Measurements from ENCODE around the gene TRAPPC2L.
"Not testable (repeated sequence)": the region's sequence is repeated elsewhere in the genome, so short reads cannot be mapped to it uniquely, and the experiment has no call there.

TRAPPC2L gene

DNA sequence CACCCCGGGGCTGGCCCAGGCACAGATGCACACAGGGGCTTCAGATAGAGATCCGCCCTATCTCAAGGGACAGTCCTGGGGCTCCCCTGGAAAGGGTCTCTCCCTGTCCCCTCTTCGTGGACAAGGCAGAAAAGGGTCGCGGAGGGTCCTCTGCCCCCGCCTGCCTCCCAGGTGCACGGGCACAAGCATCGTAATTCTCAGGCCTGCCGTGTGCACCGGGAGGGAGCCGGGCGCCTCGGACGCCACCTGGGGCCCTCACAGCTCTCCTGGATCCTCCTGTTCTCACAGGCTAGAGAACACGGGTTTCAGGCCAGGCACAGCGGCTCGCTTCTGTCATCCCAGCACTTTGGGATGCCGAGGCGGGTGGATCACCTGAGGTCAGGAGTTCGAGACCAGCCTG, 21.4 kb downstream of the TRAPPC2L start:
- DNase-seq (ENCODE audit: low spot score), result no peak

DNA sequence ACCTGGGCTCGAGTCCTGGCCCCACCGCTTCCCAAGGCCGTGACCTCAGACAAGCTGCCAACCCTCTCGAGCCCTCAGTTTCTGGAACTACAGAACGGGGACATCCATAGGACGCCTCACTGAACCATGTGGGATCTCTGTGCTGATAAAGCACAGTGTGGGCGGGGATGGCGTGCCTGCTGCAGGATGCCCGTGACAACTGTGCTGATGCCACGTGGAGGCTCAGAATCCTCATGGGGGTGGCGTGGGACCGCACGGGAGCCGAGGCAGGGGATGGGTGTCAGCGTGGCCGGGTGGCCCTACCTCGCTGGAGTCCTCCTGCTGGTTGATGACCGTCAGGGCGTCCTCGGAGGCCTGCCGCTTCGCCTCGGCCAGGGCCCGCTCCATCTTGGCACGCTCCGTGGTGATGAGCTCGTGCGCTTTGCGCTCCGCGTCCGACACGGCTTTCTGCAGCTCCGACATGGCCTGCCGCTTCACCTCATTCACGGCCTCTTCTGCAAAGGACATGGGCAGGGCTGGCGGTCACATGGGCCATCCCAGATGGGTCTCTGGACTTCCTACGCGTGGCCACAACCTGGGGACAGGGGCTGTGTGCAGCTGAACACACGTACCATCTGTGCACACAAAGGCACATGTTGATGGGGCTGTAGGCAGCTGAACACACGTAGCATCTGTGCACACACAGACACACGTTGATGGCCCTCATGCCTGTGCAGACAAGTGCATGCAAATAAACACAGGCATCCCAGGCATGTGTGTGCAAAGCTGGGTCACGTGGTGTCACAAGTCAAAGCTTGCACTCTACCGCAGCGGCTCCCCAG, 22.2 kb downstream of the TRAPPC2L start:
- DNase-seq (ENCODE audit: low spot score), result no peak

DNA sequence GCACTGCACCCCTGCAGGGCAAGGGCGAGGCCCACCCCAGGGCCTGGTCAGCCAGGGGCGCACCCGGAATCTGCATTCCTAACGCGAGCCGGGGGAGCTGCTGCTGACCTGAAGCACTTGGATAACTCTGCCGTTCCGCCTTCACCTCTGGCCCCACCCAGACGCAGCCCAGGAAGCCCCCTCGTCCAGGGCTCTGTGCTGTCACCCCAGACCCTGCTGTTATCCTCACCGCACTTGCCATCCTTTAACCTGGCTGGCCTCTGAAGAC, 22.8 kb downstream of the TRAPPC2L start:
- DNase-seq (ENCODE audit: low spot score), result no peak

DNA sequence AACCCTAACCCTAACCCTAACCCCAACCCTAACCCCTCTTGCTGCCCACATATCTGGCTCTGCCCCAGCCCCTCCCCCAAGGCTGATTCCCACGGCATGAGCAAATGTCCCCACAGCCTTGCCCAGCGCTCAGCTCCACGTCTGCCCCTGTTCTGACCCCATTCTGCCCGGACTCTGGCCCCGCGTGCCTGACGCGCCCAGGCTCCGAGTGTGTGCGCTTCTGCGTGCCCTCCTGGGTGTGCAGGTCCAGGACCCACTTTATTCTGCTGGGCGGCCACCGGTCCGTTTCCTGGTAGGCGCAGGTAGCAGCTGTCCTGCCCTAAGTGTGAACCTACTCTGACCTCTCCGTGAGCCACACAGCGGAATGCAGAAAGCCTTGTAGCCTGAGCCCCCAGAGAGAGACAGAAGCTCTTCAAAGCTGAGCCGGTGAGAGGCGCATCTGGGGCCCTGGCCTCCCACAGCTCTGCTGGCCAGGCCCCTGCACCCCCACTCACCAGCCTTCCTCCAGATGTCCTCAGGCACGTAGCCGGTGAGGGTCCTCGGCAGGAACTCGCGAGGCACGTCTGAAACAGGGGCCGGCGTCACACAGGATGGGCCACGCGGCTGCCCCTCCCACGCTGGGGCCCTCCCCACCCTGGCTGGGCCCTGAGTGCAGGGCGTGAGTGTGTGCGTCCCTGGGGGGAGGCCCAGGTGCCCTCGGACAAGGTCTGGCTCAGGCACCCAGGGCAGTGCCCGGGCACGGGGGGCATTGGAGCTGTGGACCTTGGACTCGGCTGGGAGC, 23.5 kb downstream of the TRAPPC2L start:
- DNase-seq (ENCODE audit: low spot score), result no peak

DNA sequence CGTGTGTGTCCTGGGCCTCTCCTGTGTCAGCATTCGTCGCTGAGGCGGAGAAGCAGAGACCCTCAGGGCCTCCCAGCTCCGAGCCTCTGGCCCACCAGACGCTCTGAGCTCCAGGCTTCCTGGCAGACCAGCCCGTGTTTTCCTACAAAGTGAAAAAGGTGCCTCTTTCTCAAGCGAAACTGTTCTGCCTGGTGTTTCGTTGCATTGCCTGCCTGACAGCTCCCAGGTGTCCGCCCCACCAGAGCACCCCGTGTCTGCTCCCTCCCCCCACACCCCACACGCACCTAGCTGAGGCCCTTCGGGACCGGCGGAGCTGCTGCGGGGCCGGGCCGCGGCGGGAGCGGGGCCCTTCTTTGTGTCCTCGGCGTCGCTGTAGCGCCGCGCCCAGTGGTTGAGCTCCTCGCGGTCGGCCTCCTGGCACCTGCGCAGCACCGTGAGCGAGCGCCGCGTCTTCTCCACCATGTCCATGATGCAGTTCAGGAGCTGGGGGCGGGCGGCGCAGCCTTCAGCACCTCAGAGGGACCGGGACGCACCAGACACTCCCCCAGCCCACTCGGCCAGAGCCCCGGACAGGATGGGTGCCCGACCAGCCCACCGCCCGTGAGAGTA, 24.2 kb downstream of the TRAPPC2L start:
- DNase-seq (ENCODE audit: low spot score), result no peak

DNA sequence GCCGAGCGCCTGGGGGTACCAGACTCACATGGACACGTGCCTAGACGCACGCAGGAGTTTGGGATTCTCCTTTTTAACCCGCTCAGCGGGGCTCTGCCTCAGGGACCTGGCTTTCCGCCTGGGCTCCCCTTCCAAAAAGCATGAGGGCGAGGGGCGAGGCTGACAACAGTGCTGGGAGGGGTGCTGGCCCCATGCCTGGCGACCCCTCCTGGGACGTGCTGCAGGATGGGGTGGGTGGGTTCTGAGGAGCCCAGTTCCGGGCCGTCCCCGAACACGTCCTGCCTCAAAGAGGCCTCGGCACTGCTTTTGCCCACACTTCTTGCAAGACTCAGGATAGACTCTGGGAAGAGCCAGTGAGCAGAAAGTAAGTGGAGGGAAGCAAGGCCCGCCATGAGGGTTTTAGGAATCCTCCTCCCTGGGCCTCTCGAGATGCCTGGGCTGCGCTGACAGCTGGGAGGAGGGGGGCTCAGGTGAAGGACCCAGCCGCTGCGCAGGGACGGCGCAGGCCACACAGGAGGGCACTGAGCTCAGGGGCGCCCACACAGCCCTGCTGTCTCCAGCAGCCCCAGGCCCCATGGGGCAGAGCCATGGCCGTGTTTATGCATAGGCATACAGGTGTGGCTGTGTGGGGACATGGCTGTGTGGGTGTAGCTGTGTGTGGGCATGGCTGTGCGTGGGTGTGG, 24.9 kb downstream of the TRAPPC2L start:
- no peak for DNase-seq (ENCODE audit: low spot score)

DNA sequence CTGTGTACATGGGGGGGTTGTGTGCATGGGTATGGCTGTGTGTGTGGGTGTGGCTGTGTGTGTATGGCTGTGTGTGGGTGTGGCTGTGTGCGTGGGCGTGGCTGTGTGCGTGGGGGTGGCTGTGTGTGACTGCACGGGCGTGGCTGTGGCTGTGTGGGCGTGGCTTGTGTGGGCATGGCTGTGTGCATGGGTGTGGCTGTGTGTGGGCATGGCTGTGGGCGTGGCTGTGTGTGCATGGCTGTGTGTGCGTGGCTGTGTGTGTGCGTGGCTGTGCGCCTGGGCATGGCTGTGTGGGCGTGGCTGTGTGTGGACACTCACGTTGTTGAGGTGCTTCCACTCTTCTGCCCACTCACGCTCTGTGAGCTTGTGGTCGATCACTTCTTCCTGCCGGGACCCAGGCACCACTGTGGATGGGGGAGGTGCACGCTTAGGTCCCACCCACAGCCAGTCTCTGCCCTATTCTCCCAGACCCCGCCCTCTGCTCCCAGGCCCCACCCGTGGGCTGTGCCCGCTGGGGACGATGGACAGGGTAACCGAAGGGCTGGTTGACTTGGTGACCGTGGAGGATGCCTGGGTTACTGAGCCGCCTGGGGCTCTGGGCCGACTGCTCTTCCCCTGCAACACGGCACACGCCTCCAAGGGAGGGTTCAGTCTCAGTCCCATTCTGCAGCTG, 25.6 kb downstream of the TRAPPC2L start:
- no peak for DNase-seq (ENCODE audit: low spot score)

DNA sequence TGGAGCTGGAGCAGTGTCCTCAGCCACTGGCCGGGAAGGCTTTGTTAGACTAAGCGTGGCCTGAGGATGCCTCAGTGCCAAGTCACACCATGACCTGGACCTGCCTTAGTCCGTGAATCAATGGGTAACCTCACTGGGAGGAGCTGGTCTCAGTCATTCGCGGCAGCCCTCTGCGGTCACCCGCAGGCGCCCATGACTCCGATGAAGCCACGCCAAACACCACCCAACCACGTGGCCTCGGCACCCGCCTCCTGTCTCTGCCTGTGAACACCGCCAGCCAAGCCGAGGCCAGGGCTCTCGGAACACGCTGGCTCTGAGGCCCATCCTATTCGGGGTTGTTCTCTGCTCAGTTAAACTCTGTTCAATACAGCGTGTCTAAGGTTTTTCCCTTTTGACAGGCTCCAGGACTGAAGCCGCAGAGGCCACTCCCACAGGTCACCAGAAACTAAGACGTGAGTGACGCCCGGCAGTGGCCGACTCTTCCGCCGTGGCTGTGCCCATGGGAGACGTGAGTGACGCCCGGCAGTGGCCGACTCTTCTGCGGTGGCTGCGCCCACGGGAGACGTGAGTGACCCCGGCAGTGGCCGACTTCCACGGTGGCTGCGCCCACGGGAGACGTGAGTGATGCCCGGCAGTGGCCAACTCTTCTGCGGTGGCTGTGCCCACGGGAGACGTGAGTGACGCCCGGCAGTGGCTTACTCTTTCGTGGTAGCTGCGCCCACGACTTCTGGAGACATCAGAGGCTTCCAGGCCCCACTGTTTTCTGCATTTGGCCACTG, 26.4 kb downstream of the TRAPPC2L start:
- no peak for DNase-seq (ENCODE audit: low spot score)

DNA sequence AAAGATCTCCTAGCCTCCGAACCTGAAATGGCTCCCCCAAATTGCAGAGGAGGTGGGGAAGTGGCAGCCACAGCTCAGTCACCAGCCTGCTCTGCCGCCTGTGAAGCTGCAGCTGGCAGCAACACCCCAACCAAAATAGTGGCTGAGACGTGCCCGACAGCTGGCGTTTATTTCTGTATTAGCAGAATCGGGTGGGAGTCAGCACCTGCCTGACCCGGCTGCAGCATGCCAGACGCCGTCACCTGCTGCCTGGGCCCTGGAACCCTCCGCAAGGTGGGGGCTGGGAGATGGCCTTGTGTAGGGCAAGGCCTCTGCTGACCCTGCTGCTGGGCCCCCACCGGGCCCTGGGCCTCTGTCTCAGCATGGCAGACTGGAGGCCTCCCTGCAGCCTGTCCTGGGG, 27.0 kb downstream of the TRAPPC2L start:
- no peak for DNase-seq (ENCODE audit: low spot score)

DNA sequence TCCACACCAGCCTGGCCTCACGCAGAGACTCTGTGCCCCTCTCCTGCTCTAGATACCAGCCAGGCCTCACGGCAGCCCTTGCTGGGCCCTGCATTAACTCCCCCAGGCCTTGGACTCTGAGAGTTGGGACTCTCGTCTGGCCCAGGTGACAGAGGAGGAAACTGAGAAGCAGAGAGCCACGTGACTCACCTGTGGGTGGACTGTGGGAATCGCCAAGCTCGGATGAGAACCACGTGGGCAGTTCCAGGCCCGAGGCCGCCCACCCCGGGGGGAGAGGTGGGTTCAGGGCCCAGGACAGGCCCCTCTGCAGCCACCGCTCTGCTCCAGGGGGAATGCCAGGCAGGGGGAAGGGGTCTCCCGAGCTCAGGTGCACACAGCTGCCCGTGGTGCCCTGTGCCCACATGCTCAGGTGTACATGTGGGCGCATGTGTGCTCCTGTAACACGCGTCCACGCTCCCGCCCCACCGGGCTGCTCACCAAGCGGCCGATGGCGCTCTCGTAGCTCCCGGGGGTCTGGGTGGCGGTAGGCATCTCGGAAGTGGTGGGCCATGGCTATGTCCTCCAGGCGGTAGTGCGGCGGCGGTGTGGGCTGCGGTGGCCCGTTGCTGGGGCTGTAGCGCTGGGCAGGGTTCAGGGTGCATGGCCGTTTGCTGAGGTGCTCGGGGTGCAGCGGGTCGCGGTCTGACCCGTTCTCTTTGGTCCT, 27.8 kb downstream of the TRAPPC2L start:
- no peak for DNase-seq (ENCODE audit: low spot score)

DNA sequence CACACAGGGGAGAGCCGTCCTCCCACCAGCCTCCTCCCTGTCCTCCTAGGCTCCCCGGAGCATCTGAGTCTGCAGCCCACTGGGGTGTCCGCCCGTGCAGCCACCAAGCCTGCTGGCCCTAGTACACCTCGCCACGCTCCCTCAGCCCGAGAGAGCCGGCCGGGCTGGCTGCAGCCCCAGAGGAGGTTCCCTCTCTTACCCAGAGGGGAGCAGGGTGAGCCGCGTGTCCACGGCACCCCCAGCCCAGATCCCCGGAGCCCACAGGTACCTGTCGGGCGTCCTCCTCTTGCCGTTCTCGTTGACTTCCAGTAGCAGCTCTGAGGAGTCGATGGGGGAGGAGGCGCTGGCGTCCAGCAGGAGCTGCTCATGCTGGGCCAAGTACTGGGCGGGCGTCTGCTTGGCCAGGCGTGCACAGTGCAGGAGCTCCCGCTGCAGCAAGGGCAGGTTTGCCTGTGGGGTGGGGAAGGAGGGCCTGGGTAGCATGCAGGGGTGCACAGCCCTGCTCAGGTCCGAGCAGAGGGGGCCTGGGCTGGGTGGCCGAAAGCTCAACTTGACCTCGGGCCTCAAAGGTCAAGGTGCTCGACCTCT, 28.9 kb downstream of the TRAPPC2L start:
- DNase-seq (ENCODE audit: low spot score), result no peak

DNA sequence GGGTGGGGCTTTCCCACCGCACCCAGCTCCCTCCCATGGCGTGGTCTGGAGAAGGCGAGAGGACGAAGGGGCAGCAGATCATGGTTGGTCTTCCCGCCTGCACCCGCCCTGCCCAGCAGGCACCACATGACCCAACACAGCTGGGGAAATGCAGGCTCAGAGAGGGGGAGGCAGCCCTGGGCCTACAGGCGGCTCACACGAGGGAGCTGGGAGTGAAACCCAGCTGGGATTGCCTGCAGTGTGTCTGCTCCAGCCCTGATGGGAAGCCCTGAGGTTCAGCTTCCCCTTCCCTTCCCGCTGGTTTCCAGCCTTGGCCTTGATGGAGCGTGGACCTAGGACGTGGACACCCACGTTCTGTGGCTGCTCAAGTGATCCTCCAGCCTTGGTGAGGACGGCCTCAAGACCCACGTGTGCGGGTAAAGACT, 29.5 kb downstream of the TRAPPC2L start:
- DNase-seq (ENCODE audit: low spot score), result no peak

DNA sequence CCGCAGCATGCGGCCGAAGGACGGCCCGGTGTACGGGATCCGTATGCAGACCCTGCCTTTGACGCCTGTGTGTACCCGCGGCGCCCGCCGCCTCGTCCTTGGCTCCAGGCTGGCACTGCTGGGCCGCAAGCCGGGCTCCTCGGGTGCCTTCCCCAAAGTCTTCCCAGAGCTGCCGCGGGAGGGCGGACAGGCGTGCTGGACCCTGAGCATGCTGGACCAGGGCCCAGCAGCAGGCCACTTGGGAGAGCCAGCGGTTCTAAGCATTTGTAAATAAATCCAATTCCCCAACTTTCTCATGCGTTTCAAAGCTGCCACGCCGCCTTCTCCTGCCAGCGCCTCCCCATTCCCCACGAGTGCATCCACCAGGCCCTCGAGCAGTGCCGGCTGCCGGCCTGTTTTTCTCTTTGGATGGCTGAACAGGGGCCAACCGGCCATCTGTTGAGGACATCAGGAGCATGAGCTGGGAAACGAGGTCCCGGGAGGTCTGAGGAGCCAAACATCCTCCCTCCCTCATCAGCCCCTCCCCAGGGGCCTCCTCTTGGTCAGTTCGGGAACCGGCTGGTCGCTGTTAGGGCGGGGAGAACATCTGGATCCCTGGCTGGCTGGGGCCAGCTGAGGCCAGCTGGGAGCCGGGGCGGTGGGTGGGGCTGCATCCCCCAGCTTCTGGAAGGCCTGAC, 30.1 kb downstream of the TRAPPC2L start:
- no peak for DNase-seq (ENCODE audit: low spot score)

DNA sequence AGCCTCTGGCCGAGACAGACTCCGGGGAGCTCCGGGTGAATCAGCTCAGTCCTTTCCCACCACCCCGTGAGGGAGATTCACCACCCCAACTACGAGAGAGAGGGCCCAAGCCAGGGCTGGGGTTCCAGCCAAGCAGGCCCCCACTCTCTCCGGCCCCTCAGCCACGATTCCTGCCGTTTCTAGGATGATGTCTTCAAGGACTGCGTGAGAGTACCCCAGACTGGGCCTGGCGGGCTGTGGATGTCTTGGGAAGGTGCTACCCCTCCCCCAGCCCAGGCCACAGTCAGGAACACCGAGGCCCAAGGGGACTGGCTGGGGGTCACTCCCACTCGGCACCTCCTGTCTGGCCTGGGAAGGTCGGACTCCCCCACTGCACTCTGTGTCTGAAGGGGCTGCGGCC, 31.1 kb downstream of the TRAPPC2L start:
- DNase-seq (ENCODE audit: low spot score), result no peak

DNA sequence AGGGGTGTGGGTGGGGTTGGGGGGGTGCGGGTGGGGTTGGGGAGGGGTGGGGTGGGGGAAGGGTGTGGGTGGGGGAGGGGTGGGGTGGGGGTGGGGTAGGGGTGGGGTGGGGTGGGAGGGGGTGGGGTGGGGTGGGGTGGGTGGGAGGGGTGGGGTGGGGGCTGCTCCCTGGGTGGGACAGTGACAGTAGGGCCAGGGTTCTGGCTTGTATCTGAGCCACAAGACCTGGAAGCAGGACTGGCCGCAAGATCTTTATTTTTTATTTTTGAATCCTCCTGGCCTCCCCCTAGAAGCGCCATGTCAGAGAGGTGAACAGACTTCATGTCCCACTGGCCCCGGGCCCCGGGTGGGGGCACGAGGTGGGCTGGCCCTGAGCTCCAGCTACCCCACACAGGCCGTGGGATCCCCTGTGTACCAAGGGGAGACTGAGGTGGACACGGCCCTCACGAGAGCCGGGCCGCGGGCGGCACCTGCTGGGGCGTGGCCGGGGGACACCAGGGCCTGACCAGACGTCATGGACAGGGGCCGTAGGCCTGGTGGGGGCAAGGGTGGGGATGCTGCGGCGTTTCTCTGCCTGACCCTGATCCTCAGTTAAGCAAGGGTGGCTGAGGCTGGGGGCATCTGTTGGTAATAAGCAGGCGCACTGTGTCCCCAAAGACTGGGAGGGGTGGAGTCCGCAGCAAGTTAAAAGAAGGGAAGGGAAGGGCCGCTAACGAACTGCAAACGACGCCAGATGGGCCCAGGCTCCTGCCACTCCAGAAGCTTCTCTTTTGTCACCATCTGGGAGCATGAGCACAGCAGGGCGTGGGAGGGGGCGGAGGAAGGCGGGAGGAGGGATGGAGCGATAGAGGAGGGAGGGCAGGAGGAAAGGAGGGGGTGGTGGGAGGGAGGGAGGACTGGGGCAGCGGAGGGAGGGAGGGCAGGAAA, 31.8 kb downstream of the TRAPPC2L start:
- no peak for DNase-seq (ENCODE audit: low spot score)

DNA sequence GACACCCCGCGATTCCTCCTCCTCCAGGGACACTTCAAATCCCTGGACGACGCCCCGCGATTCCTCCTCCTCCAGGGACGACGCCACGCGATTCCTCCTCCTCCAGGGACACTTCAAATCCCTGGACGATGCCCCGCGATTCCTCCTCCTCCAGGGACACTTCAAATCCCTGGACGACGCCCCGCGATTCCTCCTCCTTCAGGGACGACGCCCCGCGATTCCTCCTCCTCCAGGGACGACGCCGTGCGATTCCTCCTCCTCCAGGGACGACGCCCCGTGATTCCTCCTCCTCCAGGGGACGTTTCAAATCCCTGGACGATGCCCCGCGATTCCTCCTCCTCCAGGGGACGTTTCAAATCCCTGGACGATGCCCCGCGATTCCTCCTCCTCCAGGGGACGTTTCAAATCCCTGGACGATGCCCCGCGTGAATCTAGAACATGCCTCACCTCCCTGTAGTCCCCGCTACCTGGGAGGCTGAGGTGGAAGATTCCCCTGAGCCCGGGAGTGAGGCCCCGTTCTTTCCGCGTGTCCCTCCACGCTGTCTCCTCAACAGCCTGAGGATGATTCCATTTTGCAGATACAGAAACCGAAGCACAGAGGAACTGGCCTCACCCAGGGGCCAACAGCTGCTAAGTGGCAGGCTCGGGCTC, 32.9 kb downstream of the TRAPPC2L start:
- not testable (repeated sequence) for DNase-seq (ENCODE audit: low spot score)

DNA sequence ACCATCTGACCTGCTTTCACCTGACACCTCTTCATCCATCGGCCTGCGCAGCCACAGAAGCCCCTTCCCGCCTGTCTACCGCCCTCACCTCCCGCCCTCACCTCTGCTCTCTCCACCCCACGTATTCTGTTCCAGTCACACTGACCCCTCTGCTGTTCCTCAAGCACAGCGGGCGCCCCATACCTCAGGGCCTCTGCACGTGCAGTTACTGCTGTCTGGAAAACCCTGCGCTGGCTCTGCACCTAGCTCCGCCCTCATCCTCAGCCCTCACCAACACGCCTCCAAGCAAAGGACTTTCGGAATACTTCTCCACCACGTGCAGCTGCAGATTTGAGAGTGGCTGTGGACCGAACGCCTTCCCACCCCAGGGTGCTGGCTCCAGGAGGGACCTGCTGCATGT, 34.2 kb downstream of the TRAPPC2L start:
- no peak for DNase-seq (ENCODE audit: low spot score)

DNA sequence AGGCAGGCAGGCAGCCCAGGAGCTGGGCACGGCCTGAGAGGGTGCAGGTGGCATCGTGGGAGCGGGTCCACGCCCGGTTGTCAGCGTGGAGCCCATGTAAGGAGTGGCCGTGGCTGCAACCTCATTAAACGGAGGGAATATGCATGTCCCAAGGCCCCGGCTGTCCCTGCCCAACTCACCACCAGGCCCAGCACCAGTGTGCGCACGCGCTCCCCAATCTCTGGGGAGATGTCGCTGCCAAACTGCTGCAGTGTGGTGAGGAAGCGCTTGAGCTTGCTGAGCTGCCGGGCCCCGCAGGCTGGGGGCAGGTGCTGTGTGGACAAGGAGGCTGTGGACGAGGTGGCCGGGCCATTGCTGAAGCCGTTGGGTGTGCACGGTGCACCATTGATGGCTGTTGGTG, 35.1 kb downstream of the TRAPPC2L start:
- no peak for DNase-seq (ENCODE audit: low spot score)

Data from globus pallidus (tissue), 1 donor.